ENCODE data around the gene ARFGEF3. TPM values are rescaled to one million over a fixed set of nuclear protein-coding genes. Genes with fewer than 3 reads are reported as not detected.

Gene ARFGEF3, protein sequence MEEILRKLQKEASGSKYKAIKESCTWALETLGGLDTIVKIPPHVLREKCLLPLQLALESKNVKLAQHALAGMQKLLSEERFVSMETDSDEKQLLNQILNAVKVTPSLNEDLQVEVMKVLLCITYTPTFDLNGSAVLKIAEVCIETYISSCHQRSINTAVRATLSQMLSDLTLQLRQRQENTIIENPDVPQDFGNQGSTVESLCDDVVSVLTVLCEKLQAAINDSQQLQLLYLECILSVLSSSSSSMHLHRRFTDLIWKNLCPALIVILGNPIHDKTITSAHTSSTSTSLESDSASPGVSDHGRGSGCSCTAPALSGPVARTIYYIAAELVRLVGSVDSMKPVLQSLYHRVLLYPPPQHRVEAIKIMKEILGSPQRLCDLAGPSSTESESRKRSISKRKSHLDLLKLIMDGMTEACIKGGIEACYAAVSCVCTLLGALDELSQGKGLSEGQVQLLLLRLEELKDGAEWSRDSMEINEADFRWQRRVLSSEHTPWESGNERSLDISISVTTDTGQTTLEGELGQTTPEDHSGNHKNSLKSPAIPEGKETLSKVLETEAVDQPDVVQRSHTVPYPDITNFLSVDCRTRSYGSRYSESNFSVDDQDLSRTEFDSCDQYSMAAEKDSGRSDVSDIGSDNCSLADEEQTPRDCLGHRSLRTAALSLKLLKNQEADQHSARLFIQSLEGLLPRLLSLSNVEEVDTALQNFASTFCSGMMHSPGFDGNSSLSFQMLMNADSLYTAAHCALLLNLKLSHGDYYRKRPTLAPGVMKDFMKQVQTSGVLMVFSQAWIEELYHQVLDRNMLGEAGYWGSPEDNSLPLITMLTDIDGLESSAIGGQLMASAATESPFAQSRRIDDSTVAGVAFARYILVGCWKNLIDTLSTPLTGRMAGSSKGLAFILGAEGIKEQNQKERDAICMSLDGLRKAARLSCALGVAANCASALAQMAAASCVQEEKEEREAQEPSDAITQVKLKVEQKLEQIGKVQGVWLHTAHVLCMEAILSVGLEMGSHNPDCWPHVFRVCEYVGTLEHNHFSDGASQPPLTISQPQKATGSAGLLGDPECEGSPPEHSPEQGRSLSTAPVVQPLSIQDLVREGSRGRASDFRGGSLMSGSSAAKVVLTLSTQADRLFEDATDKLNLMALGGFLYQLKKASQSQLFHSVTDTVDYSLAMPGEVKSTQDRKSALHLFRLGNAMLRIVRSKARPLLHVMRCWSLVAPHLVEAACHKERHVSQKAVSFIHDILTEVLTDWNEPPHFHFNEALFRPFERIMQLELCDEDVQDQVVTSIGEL (N-terminal part only)
- 0.51 to 0.64 TPM (median 0.59 TPM) in 5 replicates for total RNA-seq (2022; extraction: Qiagen RNA extraction; ENCODE audit: low read depth)

DNA sequence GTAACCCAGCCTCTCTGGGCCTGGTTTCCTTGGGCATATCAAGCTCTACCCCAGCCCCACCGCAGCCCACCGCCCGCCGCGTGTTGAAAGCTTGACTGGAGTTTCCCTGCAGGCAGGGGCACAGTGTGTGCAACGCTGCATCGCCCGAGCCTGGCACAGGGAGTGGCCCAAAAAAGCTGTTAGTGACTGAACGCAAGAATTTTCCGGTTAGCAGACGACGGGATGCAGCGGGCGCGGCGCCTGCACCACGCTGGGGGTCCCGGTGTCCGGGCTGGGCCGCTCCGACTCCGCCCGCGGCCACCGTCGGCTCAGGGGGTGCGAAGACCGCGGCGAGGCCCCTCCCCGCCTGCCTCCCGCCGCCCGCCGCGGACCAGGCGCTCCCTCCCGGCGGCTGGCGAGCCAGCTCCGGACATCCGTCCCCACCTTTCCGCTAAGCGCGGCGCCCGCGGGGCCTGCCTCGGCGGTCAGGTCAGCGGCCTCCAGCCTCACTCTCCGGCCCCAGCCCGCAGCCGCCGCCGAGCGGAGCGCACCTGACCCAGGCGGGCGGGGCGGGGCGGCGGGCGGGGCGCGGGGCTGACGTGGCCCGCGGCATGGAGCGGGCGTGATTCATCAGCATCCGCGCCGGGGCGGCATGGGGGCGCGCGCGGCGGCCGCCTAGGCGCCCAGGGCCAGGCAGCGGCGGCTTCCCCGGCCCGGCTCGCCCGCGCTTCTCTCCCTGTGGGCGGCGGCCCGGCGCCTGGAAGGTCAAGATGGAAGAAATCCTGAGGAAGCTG is at the start of gene ARFGEF3:
Gene ARFGEF3, plus strand, starts transcription at position 602 of the 773 bp plus-strand sequence. Its CDS starts 148 bp downstream, at position 750.

GRCh38 chr6:138218449-138218848 is 56.7 kb downstream of the ARFGEF3 start, which contains the start of gene PBOV1:
Gene PBOV1, minus strand, starts transcription at chr6:138218491. Its CDS starts 96 bp downstream, at chr6:138218395.

GRCh38 chr6:138377844-138378243 is 216.1 kb downstream of the ARFGEF3 start, which contains the start of gene SMIM28:
Gene SMIM28, plus strand, starts transcription at chr6:138377905. Its CDS starts 168 bp downstream, at chr6:138378073.

Other genes with a start within 250 kb of the ARFGEF3 start
- 80.4 to 86.3 TPM (median 84.0 TPM) in 5 replicates for gene PERP, start 54.5 kb upstream of the ARFGEF3 start, total RNA-seq (2022; extraction: Qiagen RNA extraction; ENCODE audit: low read depth)
- gene PBOV1, start 56.6 kb downstream of the ARFGEF3 start, total RNA-seq (2022; extraction: Qiagen RNA extraction; ENCODE audit: low read depth): not detected in 5 replicates
- not detected in 5 replicates for gene SMIM28, start 216.0 kb downstream of the ARFGEF3 start, total RNA-seq (2022; extraction: Qiagen RNA extraction; ENCODE audit: low read depth)
- gene HEBP2, start 242.3 kb downstream of the ARFGEF3 start, total RNA-seq (2022; extraction: Qiagen RNA extraction; ENCODE audit: low read depth): 16.5 to 35.4 TPM (median 34.4 TPM) in 5 replicates